Activated T-cell treated with anti-CD3 and anti-CD28 coated beads for 1 hour (primary cell): ENCODE data around the gene EMD.

Source experiments
- DNase-seq: peaks from one replicate; pipeline ENCODE4 v3.0.0-alpha.2; 2020; ENCODE audit warnings: low read depth

The EMD gene

GRCh38 chrX:154419189-154419588 lies 40.1 kb downstream of the EMD start:
- no peak for DNase-seq

DNA sequence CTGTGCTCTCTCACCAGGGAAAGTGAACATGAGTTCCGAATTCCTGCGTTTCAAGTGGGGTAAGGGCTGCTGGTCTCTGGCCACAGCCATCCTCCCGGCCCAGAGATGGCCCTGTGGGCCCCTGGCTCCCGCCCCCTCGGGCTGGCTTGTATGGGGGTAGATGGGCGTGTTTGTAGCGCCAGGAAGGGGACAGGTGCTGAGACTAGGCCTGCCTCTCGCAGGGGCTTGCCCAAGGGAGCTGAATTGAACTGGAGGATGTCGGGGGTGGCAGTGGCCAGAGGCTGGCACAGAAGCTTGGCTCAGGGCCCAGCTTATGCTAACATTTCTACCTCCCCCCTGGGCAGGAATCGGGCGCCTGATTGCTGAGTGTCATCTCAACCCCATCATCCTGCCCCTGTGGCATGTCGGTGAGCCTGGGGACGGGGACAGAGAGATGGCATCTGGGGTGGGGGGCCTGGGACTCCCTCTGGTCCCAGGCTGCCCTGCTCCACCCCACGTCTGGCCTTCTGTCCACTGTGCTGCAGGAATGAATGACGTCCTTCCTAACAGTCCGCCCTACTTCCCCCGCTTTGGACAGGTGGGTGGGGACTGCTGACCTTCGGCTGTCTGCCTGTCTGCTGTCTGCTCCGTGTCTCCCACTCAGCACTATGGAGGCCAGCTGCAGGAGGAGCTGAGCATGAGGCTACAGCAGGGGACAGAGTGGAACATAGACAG lies 40.8 kb downstream of the EMD start:
- no peak for DNase-seq

DNA sequence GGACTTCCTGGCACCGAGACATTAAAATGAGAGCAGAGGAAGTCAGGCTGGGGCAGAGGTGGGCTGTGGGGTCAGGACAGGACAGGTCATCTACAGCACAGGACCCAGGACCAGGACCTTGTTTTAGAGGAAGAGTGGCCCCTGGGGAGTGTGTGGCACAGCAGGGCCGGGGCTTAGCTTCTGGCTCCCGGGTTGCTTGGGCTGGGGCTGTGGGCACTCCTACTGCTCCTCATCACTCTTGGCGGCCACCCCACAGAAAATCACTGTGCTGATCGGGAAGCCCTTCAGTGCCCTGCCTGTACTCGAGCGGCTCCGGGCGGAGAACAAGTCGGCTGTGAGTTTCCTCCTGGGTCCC lies 41.3 kb downstream of the EMD start:
- no peak for DNase-seq

- no peak for DNase-seq
Observed at GRCh38 chrX:154426916-154427770, 48.0 kb downstream of the EMD start.

- peak; percentile 77 for DNase-seq
Observed at GRCh38 chrX:154428176-154429171, 49.4 kb downstream of the EMD start, which contains the start of gene ATP6AP1. Gene ATP6AP1 (plus strand): TSS chrX:154428677. CDS start chrX:154428693, 16 bp downstream.

GRCh38 chrX:154429711-154430110 lies 50.6 kb downstream of the EMD start:
- no peak for DNase-seq

DNA sequence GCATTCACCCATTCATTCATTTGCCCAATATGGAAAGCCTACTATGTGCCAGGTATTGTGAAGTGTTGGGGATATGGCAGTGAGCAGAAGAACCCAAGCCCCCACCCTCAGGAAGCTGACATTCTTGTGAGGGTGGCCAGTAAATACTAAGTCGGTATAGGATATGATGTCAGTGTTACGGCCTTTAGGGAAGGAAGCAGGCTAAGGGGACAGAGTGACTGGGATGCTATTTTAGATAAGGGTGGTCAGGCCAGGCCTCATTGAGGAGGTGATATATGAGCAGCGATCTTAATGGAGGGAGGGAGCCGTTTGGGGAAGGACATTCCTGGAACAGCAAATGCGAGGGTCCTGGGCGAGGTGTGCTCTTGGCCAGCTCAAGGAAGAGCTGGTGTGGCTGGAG lies 51.4 kb downstream of the EMD start:
- no peak for DNase-seq

DNA sequence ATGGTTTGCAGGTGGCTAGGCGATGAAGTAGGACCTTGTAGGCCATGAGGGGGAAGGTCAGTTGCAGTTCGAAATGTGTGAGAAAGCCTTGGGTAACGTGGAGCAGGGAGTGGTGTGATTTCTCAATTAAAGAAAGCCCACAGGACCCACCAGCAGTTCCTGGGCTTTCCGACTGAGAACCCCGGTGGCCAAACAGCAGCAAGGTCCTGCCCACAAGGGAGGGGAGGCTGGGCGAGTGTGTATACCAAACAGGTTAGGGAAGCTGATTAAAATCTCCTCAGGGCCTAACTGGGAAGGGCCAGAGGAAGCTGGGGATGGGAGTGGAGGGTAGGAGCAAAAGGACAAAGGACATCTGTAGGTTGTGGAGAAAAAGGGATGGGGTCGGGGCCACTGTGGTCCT lies 51.8 kb downstream of the EMD start:
- no peak for DNase-seq
